GM23248 (cell line): ENCODE measurements around the gene DMGDH. TPM values are rescaled to one million over a fixed set of nuclear protein-coding genes. Genes with fewer than 3 reads are reported as not detected.

ENCODE experiments used
- DNase-seq: peaks from one replicate; pipeline ENCODE4 v3.0.0-alpha.2; 2015
- H2AFZ ChIP-seq: fragments of 200-600 bp; sonication (generic); 2 replicates; pipeline ENCODE4 v1.6.1; 2016; ENCODE audit warnings: antibody characterized with exemption
- H3F3A ChIP-seq: fragments of 200-600 bp; sonication (generic); 2 replicates; pipeline ENCODE4 v1.6.1; 2016; ENCODE audit warnings: mild to moderate bottlenecking, antibody characterized with exemption, mixed run types; ENCODE audit not compliant: insufficient read depth
- H3K27ac ChIP-seq: fragments of 200-600 bp; sonication (generic); 2 replicates; pipeline ENCODE4 v1.5.1; 2016; ENCODE audit warnings: mild to moderate bottlenecking
- H3K27me3 ChIP-seq: fragments of 200-600 bp; sonication (generic); replicated peaks from 2 replicates; pipeline ENCODE4 v1.6.1; 2016; ENCODE audit warnings: mild to moderate bottlenecking; ENCODE audit not compliant: insufficient read depth
- H3K36me3 ChIP-seq: fragments of 200-600 bp; sonication (generic); 2 replicates; pipeline ENCODE4 v1.6.1; 2016; ENCODE audit warnings: low read depth, mild to moderate bottlenecking
- H3K4me1 ChIP-seq: fragments of 200-600 bp; sonication (generic); 2 replicates; pipeline ENCODE4 v1.6.1; 2016; ENCODE audit warnings: mild to moderate bottlenecking; ENCODE audit not compliant: insufficient read depth
- H3K4me2 ChIP-seq: fragments of 200-600 bp; sonication (generic); one replicate; pipeline ENCODE4 v1.6.1; 2016; ENCODE audit warnings: mild to moderate bottlenecking; ENCODE audit not compliant: unreplicated experiment
- H3K4me3 ChIP-seq: fragments of 200-600 bp; sonication (generic); 2 replicates; pipeline ENCODE4 v1.5.1; 2016; ENCODE audit warnings: mild to moderate bottlenecking
- H3K79me2 ChIP-seq: fragments of 200-600 bp; sonication (generic); 2 replicates; pipeline ENCODE4 v1.6.1; 2016; ENCODE audit warnings: mild to moderate bottlenecking; ENCODE audit not compliant: insufficient read depth
- H3K9ac ChIP-seq: fragments of 200-600 bp; sonication (generic); 2 replicates; pipeline ENCODE4 v1.6.1; 2016; ENCODE audit warnings: mild to moderate bottlenecking
- H3K9me2 ChIP-seq: fragments of 200-600 bp; sonication (generic); 2 replicates; pipeline ENCODE4 v1.6.1; 2016; ENCODE audit warnings: mixed run types, mild to moderate bottlenecking, moderate library complexity; ENCODE audit not compliant: insufficient read depth
- H3K9me3 ChIP-seq: fragments of 200-600 bp; sonication (generic); one replicate; pipeline ENCODE4 v1.6.1; 2017; ENCODE audit warnings: low read depth
- H4K20me1 ChIP-seq: fragments of 200-600 bp; sonication (generic); 2 replicates; pipeline ENCODE4 v1.6.0; 2016; ENCODE audit not compliant: insufficient read depth
- EZH2 ChIP-seq: fragments of 200-600 bp; sonication (generic); IDR thresholded peaks from 2 replicates; pipeline ENCODE4 v1.6.1; 2018; ENCODE audit warnings: antibody characterized with exemption, mild to moderate bottlenecking; ENCODE audit not compliant: insufficient read depth, poor library complexity, severe bottlenecking
- EZH2phosphoT487 ChIP-seq: fragments of 200-600 bp; sonication (generic); IDR thresholded peaks from 2 replicates; pipeline ENCODE4 v1.6.1; 2018; ENCODE audit warnings: antibody characterized with exemption, moderate library complexity, mild to moderate bottlenecking, low read depth; ENCODE audit not compliant: insufficient read depth
- WGBS, 2 experiments: methylation state at CpG; one replicate each; pipeline ENCODE4 v1.1.6; 2015 to 2017; ENCODE audit warnings: low lambda C conversion rate in 2 of 2, low coverage in 1 of 2; ENCODE audit errors: missing lambda C conversion rate in 2 of 2; 5-methylcytosine and 5-hydroxymethylcytosine counted together
- in situ Hi-C: fragments of 300-500 bp; cut with MboI; formaldehyde crosslinking; loops from 2 replicates; pipeline ENCODE4 v1.15.0; 2020
- polyA plus RNA-seq: library from polyadenylated mRNA; unstranded; fragments of >200 nt; fragmentation: Nextera tagmentation; extraction: Ambion mirVana; gene quantifications from 2 replicates; pipeline ENCODE4 v1.2.1, GENCODE V29; 2016
- total RNA-seq: library from RNA; depleted of rRNA; stranded (reverse); fragments of >200 nt; shearing (Covaris generic); gene quantifications from 2 replicates; pipeline ENCODE4 v1.2.3, GENCODE V29; 2014

DMGDH gene
- total and polyA plus RNA-seq, 2 experiments from 2014 or later: 1.5 to 1.6 TPM

GRCh38 chr5:79032782-79033181 lies 36.7 kb downstream of the DMGDH start:
- Histone ChIP-seq H3K27ac (no peak overlapping the region), H3K9ac (no peak overlapping the region), H3K9me2 (no peaks in the 10 kb centered on the region), H4K20me1 (no peaks in the 10 kb centered on the region), H2AFZ (no peak overlapping the region), H3K4me3 (no peak overlapping the region), H3K27me3 (no peaks in the 10 kb centered on the region), H3K4me1 (no peaks in the 10 kb centered on the region), H3F3A (no peaks in the 10 kb centered on the region), H3K9me3 (no peaks in the 10 kb centered on the region), H3K36me3 (no peaks in the 10 kb centered on the region), H3K79me2 (no peaks in the 10 kb centered on the region), H3K4me2 (no peak overlapping the region)
- in situ Hi-C loops: no loop called here
- 90 to 99% methylated on average over 5 of the region's 5 CpGs for whole genome bisulfite sequencing, 2 experiments
- DNase-seq: no peak
- TF ChIP-seq EZH2: no peak
- TF ChIP-seq EZH2phosphoT487: no peak

- 92 to 93% methylated on average over 10 of the region's 10 CpGs for WGBS, 2 experiments
- H3K4me2 ChIP-seq: no peak overlapping the region
- no peaks in the 10 kb centered on the region for H3K36me3 ChIP-seq
- H3K9ac ChIP-seq: no peak overlapping the region
- no peak overlapping the region for H3K27ac ChIP-seq
- H3K4me1 ChIP-seq: no peaks in the 10 kb centered on the region
- no peaks in the 10 kb centered on the region for H3K9me3 ChIP-seq
- no peak overlapping the region for H3K4me3 ChIP-seq
- no peaks in the 10 kb centered on the region for H3K27me3 ChIP-seq
- no peak overlapping the region for H2AFZ ChIP-seq
- no peaks in the 10 kb centered on the region for H3K9me2 ChIP-seq
- no peaks in the 10 kb centered on the region for H3F3A ChIP-seq
- H3K79me2 ChIP-seq: no peaks in the 10 kb centered on the region
- peak; percentile 15 for DNase-seq
- H4K20me1 ChIP-seq: no peaks in the 10 kb centered on the region
- TF ChIP-seq EZH2phosphoT487: no peak
- TF ChIP-seq EZH2: no peak
- in situ Hi-C loops: no loop called here
Measured at GRCh38 chr5:79032031-79032695, 37.3 kb downstream of the DMGDH start.

GRCh38 chr5:79031485-79031867 lies 38.0 kb downstream of the DMGDH start:
- Histone ChIP-seq H2AFZ (no peak overlapping the region), H3F3A (no peaks in the 10 kb centered on the region), H3K9me3 (no peaks in the 10 kb centered on the region), H3K4me2 (no peak overlapping the region), H3K9me2 (no peaks in the 10 kb centered on the region), H4K20me1 (no peaks in the 10 kb centered on the region), H3K27me3 (no peaks in the 10 kb centered on the region), H3K4me1 (no peaks in the 10 kb centered on the region), H3K79me2 (no peaks in the 10 kb centered on the region), H3K9ac (no peak overlapping the region), H3K27ac (no peak overlapping the region), H3K4me3 (no peak overlapping the region), H3K36me3 (no peaks in the 10 kb centered on the region)
- in situ Hi-C loops: no loop called here
- WGBS, 2 experiments: 29 to 44% methylated on average over 1 of the region's 1 CpG
- DNase-seq: no peak
- TF ChIP-seq EZH2: no peak
- no peak for TF ChIP-seq EZH2phosphoT487

GRCh38 chr5:79030663-79031484 lies 38.6 kb downstream of the DMGDH start:
- WGBS, 2 experiments: 55 to 56% methylated on average over 10 of the region's 11 CpGs
- in situ Hi-C loops: no loop called here
- no peak overlapping the region for H3K4me2 ChIP-seq
- TF ChIP-seq EZH2phosphoT487 (no peak), EZH2 (no peak)
- no peak overlapping the region for H3K9ac ChIP-seq
- no peak overlapping the region for H3K27ac ChIP-seq
- no peaks in the 10 kb centered on the region for H4K20me1 ChIP-seq
- no peaks in the 10 kb centered on the region for H3F3A ChIP-seq
- H3K36me3 ChIP-seq: no peaks in the 10 kb centered on the region
- H3K4me1 ChIP-seq: no peaks in the 10 kb centered on the region
- H2AFZ ChIP-seq: no peak overlapping the region
- H3K9me2 ChIP-seq: no peaks in the 10 kb centered on the region
- H3K27me3 ChIP-seq: no peaks in the 10 kb centered on the region
- H3K79me2 ChIP-seq: no peaks in the 10 kb centered on the region
- H3K9me3 ChIP-seq: no peaks in the 10 kb centered on the region
- no peak for DNase-seq
- no peak overlapping the region for H3K4me3 ChIP-seq
